ENCODE data around the gene CHCHD1. TPM values are rescaled to one million over a fixed set of nuclear protein-coding genes. Genes with fewer than 3 reads are reported as not detected.

The CHCHD1 gene
- total RNA-seq, 4 donors from 2014 or later: 20.5 to 29.1 (median 25.0) TPM

DNA sequence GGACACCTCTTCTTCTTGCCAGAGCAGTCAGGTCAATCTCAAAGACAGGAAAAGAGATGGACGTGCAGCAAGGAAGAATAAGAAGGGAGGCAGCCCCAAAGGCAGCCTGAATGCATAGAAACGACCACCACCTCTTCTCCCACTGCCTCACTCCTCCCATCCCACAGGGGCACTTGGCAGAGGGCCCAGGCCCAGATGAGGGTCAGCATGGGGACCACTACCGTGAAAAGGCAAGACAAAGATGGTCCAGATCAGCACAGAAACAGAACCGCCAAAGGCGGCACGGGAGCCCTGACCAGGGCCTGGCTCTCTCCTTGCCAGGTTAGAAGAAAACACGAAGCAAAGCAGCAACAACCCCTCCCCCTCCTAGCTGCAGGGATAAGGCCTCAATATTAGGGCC is 31.5 kb downstream of the CHCHD1 start:
- TF ChIP-seq, protein P1, sequence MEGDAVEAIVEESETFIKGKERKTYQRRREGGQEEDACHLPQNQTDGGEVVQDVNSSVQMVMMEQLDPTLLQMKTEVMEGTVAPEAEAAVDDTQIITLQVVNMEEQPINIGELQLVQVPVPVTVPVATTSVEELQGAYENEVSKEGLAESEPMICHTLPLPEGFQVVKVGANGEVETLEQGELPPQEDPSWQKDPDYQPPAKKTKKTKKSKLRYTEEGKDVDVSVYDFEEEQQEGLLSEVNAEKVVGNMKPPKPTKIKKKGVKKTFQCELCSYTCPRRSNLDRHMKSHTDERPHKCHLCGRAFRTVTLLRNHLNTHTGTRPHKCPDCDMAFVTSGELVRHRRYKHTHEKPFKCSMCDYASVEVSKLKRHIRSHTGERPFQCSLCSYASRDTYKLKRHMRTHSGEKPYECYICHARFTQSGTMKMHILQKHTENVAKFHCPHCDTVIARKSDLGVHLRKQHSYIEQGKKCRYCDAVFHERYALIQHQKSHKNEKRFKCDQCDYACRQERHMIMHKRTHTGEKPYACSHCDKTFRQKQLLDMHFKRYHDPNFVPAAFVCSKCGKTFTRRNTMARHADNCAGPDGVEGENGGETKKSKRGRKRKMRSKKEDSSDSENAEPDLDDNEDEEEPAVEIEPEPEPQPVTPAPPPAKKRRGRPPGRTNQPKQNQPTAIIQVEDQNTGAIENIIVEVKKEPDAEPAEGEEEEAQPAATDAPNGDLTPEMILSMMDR (IDR thresholded peaks at IDR 0.05): no peak
- ATAC-seq (ENCODE audit: low FRiP score): no peak
- DNase-seq (ENCODE audit: low spot score): no peak

DNA sequence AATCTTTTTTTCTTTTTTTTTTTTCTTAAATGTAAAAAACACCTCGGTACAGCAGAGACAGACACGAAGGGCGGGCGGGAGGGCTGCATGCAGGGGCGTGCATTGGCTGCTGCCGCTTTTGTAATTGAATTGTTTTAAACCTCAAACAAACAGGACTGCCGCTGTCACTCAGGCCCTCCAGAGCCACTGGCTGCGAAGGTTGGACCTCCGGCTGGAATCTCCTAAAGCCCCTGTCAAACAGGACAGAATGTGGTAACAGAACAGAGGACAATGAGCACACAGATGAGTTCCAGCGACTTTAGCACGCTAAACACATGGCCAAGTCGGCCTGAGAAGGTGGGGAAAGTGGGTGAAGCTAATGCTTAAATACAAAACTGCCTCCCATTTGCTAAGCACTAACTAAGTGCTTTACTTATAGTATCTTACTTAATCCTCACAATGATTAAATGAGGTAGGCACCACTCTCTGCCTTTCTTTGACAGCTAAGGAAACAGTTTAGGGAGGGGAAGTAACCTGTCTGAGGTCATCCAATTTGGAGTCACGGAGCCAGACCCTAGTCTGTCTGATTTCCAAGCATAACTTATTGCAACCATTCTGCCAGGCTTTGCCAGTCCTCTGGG is 32.5 kb downstream of the CHCHD1 start:
- no peak for DNase-seq (ENCODE audit: low spot score)
- TF ChIP-seq, protein P1 (IDR thresholded peaks at IDR 0.05): no peak
- ATAC-seq (ENCODE audit: low FRiP score): no peak

DNA sequence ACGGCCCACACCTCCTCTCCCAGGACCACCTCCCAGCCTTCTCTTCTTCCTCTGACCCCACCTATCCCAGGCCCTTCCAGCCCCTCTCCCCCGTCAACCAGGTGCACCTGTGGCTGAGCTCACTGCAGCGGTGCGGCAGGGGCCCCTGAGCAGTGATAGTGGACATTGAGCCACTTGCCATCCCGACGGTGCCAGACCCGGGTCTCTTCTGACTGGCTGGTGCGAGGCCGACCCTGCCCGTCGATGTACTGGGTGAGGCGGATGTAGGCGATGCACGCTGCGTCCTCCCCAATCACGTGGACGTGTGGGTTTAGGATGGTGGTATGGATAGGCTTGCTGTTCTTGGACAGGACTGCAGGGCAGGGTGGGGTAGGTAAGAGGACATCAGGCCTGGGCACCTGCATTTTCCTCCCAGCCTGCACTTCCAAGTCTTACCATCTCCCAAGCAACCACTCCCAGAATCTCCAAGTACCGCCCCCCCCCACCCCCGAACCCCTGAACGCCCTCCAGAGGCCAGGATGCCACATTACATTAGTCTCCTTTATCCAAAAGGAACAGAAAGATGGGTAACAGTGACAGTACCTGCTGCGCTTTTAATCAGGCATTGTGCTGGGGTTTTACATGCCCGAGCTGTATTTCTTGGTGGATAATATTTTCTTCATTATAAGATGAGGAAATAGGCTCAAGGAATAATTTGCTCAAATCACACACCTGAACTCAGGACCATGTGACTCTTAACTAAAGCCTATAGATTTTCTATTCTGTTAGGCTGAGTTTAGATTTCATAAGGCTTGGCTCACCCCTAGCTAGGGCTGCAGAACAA is 33.3 kb downstream of the CHCHD1 start:
- ATAC-seq (ENCODE audit: low FRiP score) (no peak), DNase-seq (ENCODE audit: low spot score) (no peak)
- TF ChIP-seq, protein P1 (IDR thresholded peaks at IDR 0.05): no peak

DNA sequence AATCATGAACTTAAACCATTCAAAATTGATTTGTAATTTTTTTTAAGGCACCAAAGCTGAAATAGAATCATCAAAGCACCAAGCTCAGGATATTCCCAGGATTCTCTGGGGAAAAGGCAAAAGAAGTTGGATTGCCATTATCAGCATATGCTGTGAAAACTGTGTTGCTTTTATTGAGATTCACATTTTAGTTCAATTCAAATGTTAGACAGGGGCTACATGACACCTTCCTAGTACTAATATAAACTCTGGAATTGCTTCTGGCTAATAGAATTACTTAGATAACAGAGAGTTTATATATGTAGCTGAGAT is 33.8 kb downstream of the CHCHD1 start:
- no peak for DNase-seq (ENCODE audit: low spot score)
- no peak for ATAC-seq (ENCODE audit: low FRiP score)
- TF ChIP-seq, protein P1 (IDR thresholded peaks at IDR 0.05): no peak

DNA sequence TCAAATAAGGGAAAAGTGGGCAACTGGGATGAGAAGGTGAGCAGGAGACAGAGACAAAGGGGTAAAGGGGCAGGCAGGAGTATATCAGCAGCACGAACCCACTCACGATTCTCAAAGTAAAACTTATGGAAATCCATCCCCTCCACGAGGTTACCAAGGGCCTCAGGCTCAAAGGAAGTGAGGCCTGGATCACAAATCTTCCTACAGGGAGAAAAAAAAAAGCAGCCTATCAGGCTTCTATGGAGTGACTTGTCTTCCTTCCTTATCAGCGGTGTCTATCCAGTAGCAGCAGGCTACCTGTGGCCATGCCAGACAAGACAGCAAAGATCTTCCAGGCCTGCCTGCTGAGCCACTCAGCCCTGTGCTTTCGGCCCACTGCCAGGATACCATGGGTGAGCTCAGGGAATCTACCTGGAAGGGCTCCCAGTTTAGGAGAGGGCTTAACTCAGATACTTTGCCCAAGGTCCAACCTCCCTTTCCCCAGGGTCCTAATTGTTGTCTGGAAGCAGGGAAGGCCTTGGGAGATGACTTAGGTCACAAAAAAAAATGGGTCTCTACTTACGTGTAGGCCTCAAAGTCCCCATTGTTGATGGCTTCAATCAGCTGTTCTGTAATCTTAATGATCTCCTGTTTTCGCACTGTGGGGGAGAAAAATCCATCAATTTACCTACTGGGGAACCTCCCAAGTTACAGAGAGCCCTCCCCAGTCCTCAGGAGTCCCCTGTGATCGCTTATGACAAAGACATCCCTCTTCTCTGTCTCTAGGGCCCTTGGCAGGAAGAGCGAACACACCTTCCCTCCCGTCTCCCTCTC is 35.3 kb downstream of the CHCHD1 start:
- ATAC-seq (ENCODE audit: low FRiP score) (peak; percentile 24), DNase-seq (ENCODE audit: low spot score) (no peak)
- TF ChIP-seq, protein P1 (IDR thresholded peaks at IDR 0.05): no peak

DNA sequence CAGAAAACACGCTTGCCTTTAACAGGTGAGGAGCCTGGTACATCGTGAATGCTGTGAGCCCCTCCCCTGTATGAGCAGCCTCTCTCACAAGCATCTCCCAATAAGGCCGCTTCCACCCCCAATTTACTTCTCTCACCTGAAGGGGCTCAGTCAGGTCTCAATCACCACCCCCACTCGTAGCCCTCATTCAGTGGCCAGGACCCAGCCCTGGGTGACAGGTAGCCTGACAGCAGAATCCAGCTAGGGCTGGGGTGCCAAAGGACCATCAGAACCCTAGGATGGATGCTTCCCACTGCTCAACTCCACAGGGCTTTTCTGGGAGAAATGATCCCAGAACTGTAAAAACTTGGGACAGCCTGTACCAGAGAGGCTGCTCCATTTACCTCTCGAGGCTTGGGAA is 36.0 kb downstream of the CHCHD1 start:
- TF ChIP-seq, protein P1 (IDR thresholded peaks at IDR 0.05): no peak

More for the DNA sequence above, 36.0 kb downstream of the CHCHD1 start:
- DNase-seq (ENCODE audit: low spot score): no peak
- no peak for ATAC-seq (ENCODE audit: low FRiP score)
